Lower leg skin (tissue), 4 donors: ENCODE results near the gene RPN2. TPM values are rescaled to one million over a fixed set of nuclear protein-coding genes. Genes with fewer than 3 reads are reported as not detected.
A peak's percentile ranks its signal among the peaks of the same experiment; 100 is the strongest.

ENCODE experiments used
- DNase-seq, 2 donors: peaks; one replicate each; pipeline ENCODE4 v3.0.0-alpha.2; 2019; ENCODE audit warnings: low spot score in 2 of 2
- H3K4me3 ChIP-seq: fragments of 200-600 bp; sonication (generic); 2 replicates; pipeline ENCODE4 v1.5.1; 2017; ENCODE audit warnings: mild to moderate bottlenecking, low read depth; ENCODE audit not compliant: poor library complexity, severe bottlenecking
- CTCF ChIP-seq, 3 donors: fragments of 450-650 bp; IDR thresholded peaks; one replicate each; pipeline ENCODE4 v1.5.1; 2016; ENCODE audit warnings: antibody characterized with exemption in 3 of 3, mild to moderate bottlenecking in 3 of 3, moderate library complexity in 2 of 3
- POLR2A ChIP-seq, 2 donors: fragments of 450-650 bp; IDR thresholded peaks; one replicate each; pipeline ENCODE4 v1.6.1; 2016 to 2017; ENCODE audit warnings: antibody characterized with exemption in 2 of 2, mild to moderate bottlenecking in 1 of 2, moderate library complexity in 1 of 2
- WGBS, 2 donors: methylation state at CpG; one replicate each; pipeline ENCODE4 v1.1.5; 2018; 5-methylcytosine and 5-hydroxymethylcytosine counted together
- intact Hi-C: fragments of 100-400 bp; cut with DNase I; formaldehyde crosslinking; loops from one replicate; pipeline ENCODE4 v1.15.0; 2023; ENCODE audit warnings: low total_unique reads
- total RNA-seq, 4 donors: library from RNA; depleted of rRNA; stranded (reverse); fragments of >200 nt; gene quantifications; one replicate each; pipeline ENCODE4 v1.1.0, GENCODE V29; 2016

The RPN2 gene
- total RNA-seq: 100 to 1,000 TPM in 2 of 4 donors, 10 to 100 TPM in 2; 76.0 to 128 (median 102) TPM

GRCh38 chr20:37178839-37179682 lies at the start of gene RPN2, which contains the start of gene MROH8:
TSS of gene RPN2 (plus strand) at chr20:37179330. CDS start at chr20:37179357, 27 bp downstream.
TSS of gene MROH8 (minus strand) at chr20:37179548.
- WGBS, 2 donors: 0 to 1% methylated on average over 23 to 52 of the region's 80 CpGs
- peak; percentile 98 to 100 for DNase-seq
- H3K4me3 ChIP-seq: peak within 1 kb of the TSS; percentile 69
- intact Hi-C loops: no loop called here
- no peak for TF ChIP-seq POLR2A (IDR thresholded peaks at IDR 0.05)
- peak in 1 of 3 donors; percentile 63 for TF ChIP-seq CTCF (IDR thresholded peaks at IDR 0.05)

GRCh38 chr20:37131486-37131885 lies 47.6 kb upstream of the RPN2 start:
- no peak overlapping the region for H3K4me3 ChIP-seq
- TF ChIP-seq CTCF (IDR thresholded peaks at IDR 0.05): no peak
- no peak for TF ChIP-seq POLR2A (IDR thresholded peaks at IDR 0.05)
- DNase-seq: no peak
- intact Hi-C loops: no loop called here
- 73 to 84% methylated on average over 3 of the region's 3 CpGs for WGBS, 2 donors

GRCh38 chr20:37133952-37134351 lies 45.2 kb upstream of the RPN2 start:
- WGBS, 2 donors: 94 to 99% methylated on average over 2 of the region's 2 CpGs
- no peak overlapping the region for H3K4me3 ChIP-seq
- intact Hi-C loops: no loop called here
- TF ChIP-seq CTCF (IDR thresholded peaks at IDR 0.05): no peak
- no peak for TF ChIP-seq POLR2A (IDR thresholded peaks at IDR 0.05)
- no peak for DNase-seq

- no peak overlapping the region for H3K4me3 ChIP-seq
- WGBS, 2 donors: 93 to 97% methylated on average over 4 of the region's 4 CpGs
- intact Hi-C loops: no loop called here
- DNase-seq: no peak
- TF ChIP-seq CTCF (IDR thresholded peaks at IDR 0.05): no peak
- no peak for TF ChIP-seq POLR2A (IDR thresholded peaks at IDR 0.05)
Measured at GRCh38 chr20:37137547-37137946, 41.6 kb upstream of the RPN2 start.

GRCh38 chr20:37142708-37143107 lies 36.4 kb upstream of the RPN2 start:
- TF ChIP-seq POLR2A (IDR thresholded peaks at IDR 0.05) (no peak), CTCF (IDR thresholded peaks at IDR 0.05) (no peak)
- DNase-seq: no peak
- no peak overlapping the region for H3K4me3 ChIP-seq
- intact Hi-C loops: no loop called here
- 91 to 93% methylated on average over 3 of the region's 3 CpGs for WGBS, 2 donors
